Measurements from ENCODE around the gene DLEC1.

DLEC1 gene

DNA sequence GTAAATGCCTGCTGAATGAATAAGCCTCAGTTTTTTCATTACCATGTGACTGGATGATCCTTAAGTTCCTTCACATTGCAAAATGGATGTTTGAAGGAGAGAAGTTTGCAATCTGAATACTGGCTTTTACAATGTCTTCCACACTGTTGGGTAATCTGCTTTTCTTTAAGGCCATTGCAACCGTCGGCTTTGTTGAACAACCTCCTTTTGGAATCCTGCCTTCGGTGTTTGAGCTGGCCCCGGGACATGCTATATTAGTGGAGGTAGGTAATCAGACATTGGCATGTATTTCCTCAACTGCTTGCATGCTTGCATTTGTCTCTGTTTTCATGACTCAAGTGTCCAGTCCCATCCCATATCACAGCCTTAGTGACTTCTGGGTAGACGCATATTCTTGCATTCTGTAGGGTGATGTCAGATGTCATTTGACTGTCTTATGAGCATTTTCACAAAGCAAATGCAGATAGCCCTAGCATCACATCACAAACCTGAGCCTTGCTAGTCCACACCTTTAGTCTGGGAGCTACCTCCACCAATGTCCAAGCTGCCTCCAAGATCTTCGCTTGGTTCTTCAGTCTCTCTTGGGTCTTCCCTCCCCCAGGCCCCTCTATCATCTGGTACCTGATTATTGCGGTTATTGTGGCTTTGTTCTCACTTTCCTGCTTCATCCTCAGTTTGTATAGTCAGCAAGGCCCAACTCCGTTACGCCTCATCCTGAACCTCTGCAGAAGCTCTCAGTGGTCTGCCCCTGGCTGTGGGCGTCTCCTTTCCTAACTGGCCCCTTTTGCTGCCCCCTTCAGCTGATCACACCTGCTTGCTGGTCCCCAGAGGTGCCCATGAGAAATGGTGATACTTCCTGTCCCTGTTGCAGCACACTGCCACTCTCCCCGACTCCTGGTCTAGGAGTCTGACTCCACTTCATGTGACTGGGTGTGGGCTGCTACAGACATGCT lies 49.4 kb downstream of the DLEC1 start:
- no peak for DNase-seq

- no peak for DNase-seq
These were observed 50.2 kb downstream of the DLEC1 start for GRCh38 chr3:38089163-38089562.

GRCh38 chr3:38090453-38090852 lies 51.4 kb downstream of the DLEC1 start:
- no peak for DNase-seq

DNA sequence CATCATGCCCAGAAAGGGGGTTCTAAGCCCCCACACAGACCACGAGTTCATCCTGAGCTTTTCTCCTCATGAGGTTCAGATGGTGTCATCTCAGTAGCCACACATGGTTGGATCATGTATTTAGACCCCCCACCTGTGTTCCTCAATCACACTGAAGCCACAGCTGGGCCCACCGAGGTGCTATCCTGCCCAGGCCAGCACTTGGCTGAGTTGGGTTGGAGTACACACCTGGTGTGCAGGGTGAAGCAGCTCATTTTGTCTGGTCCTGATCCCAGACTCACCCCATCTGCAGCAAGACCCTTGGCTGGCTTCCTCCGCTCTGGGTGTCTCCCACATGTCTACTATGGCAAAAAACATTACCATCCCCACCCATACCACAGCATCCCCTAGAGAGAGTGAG lies 56.0 kb downstream of the DLEC1 start:
- no peak for DNase-seq

GRCh38 chr3:38095669-38096483 lies 56.9 kb downstream of the DLEC1 start:
- no peak for DNase-seq

DNA sequence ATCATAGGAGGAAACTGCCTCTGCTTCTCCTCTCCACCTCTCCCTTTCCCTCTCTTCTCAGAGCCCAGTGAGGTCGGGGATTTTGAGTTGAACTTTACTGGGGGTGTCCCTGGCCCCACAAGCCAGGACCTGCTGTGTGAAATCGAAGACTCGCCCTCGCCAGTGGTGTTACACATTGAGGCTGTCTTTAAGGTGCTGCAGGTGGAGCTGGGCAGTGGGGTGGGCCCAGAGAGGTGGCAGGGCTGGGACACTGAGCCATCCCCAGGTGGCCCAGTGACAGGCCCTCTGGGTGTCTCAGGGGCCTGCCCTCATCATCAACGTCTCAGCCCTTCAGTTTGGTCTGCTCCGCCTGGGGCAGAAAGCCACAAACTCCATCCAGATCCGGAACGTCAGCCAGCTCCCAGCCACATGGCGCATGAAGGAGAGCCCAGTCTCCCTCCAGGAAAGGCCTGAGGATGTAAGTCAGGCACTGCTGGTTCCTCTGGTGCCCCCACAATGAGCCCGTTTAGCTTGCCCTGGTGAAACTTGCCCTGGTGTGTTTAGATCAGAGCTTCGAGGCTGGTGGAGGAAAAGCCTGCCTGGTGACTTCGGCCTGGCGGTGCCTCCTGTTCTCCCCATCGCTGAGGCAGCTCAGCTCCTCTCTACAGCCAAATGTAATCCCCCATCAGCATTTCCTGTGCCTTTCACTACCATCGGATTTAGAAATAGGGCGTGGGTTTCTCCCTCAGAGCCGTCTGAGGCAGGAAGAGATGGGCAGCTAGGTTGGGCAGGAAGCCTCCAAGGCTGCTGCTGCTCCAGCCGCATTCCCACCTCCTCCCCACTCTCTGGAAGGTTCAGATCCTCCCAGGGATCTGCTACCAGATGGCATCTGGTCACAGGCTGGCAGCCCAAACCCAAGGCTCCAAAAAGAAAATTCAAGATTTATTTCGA lies 58.7 kb downstream of the DLEC1 start:
- DNase-seq = no peak

- DNase-seq = no peak
These were observed 59.3 kb downstream of the DLEC1 start for GRCh38 chr3:38098376-38098723.

- no peak for DNase-seq
These were observed 60.5 kb downstream of the DLEC1 start for GRCh38 chr3:38099518-38099917.

GRCh38 chr3:38100498-38100897 lies 61.5 kb downstream of the DLEC1 start:
- no peak for DNase-seq

DNA sequence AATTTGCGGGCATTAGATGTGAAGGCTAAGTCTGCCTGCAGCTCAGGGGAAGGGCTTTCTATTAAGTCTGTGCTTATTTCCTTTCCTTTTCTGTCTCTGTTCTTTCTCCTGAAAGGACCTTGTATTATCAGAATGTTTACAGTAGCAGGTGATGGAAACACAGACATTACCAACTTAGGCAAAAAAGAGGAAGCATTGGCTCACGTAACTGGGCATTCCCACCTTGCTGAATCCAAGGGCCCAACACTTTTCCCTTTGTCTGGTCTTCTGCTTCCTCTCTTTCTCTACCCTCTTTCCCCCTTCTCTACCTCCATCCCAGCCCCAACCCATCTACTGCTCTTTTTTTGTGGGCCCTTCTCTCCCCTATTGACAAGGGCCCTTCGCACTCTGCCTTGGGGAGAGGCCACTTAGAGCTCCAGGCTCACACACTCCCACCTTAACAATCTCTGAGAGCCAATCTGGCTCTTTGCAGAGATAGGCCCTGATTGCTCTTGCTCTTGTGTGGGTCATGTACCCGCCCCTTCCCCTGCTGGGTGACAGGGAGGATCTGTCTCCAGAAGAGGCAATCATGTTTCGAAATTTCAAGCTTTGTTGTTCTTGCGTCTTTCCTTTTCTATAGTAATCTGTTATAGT lies 62.9 kb downstream of the DLEC1 start:
- no peak for DNase-seq

GRCh38 chr3:38102444-38102814 lies 63.4 kb downstream of the DLEC1 start:
- DNase-seq = no peak

DNA sequence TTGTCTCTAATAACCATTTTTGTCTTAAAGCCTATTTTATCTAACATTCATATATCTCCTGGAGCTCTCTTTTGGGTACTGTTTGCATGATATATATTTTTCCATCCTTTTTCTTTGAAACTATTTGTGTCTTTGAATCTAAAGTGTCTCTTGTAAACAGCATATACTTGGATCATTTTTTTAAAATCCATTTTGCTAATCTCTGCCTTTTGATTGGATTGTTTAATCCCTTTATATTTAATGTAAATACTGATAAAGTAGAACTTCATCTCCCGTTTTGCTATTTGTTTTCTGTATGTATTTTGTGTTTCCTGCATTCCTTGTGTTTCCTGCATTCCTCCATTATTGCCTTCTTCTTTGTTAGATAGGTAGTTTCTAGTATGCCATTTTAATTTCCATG lies 66.5 kb downstream of the DLEC1 start:
- no peak for DNase-seq

GRCh38 chr3:38107911-38108648 lies 69.1 kb downstream of the DLEC1 start:
- DNase-seq = no peak

DNA sequence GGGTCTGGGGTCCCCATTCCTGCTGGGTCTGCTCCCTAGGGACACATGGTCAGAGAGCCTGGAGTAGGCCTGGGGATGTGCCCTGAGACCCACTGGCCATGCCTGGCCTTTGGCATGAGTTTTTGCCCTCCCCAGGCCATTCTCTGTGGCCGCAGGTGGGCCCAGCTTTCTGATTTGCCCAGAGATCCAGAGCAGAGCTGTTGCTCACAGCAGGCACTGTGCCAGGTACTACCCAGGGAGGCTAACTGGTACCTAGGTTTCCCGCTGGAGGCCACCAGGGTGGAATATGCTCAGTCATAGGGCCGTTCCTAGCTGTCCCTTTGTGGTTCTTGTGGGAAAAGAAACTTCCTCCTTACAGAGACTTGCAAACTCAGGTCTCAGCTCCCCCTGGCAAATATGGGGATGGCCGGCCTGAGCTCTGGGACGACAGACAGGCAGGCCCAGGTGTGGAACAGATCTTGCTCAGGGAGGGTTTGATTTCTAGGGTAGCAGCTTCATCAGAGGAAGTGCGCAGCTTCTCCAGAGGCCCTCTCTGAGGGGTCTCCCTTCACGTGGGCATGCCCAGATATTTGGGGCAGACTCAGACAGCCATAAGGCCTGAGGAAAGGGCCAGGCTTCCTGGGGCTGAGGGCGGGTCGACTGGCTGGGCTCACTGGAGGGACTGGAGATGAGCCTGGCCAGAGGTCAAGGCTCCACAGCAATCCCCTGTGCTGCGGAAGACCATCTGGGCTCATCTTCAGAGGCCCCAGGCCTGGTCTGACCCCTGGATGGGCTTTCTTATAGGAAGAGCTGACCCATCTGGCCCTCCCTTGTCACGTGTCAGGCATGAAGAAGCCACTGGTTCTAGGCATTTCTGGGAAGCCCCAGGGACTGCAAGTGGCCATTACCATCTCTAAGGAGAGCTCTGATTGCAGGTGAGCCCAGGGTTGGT lies 69.9 kb downstream of the DLEC1 start:
- no peak for DNase-seq

DNA sequence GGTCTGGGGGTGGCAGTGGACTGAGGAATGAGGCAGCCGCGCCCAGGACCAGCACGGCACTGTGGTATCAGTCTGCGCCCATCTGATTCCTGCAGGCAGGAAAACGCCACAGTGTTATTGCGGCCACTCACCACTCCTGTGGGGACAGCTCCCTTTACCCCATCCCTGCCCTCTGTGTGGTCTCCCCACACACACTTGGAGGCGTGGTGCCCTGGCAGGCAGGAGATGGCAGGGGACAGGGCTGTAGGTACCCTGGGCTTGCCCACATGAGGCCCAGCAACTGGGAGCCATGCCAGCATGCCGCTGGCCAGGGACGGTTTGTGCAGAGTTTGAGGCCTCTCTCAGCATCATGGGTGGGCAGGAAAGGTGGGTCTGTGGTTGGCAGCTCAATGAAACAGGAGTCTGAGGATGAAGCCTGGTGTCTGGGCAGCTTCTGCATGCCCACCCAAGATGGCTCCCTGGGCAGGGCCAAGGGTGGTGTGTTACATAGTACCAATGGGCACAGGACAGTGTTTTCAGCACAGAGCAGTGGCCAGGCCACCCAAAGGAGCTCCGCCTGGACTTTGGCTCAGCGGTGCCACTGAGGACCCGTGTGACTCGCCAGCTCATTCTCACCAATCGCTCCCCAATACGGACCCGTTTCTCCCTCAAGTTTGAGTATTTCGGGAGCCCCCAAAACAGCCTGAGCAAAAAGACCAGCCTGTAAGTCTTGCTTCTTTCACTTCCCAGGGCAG lies 70.7 kb downstream of the DLEC1 start:
- no peak for DNase-seq

DNA sequence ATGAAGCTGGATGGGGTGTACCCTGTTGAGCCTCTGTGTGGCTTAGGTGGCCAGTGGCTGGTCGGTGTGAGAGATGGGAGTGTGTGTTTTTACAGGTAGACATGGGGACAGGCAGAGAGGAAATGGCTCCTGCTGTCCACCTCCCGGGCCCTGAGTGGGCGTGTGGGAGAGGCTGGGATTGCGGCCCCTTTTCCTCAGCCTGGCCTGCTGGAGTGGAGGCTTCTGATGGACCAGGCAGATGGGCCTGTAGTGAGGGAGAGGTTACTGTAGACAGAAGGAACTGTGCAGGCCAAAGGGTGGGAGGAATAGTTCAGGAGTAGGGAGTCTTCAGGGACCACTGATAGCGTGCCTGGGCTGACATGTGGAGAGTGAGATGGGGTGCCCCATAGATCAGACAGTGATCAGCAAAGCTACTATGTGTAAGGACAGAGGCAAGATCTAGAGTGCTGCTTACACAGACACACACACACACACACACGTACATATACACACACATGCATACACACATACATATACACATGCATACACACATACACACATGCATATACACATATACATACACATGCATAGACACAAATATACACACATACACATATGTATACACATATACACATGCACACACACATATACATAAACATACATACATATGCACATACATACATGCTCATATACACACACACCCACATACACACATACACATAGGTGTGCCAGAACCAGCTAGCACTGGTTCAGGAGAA lies 71.5 kb downstream of the DLEC1 start:
- no peak for DNase-seq

- no peak for DNase-seq
These were observed 72.2 kb downstream of the DLEC1 start for GRCh38 chr3:38111201-38111600.

GRCh38 chr3:38111696-38112377 lies 72.8 kb downstream of the DLEC1 start:
- no peak for DNase-seq

DNA sequence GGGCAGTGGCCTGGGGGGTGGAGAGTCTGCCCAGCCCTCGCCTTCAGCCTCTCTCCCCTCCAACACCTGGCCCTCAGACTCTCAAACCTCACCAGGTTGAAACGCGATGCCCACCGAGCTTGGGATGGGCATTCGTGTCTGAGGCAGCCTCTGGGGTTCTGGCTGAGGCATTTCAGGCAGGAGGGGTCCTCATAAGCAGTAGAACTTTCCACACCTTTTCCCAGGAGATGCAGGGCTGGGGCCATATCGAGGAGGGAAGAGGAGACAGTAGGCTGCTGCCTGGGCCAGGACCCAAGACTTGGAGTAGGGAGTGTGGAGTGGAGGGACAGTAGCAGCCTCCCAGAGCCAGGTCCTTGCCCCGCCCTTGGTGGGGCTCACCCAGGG lies 73.4 kb downstream of the DLEC1 start:
- DNase-seq = no peak

All from NCI-H2107 (cell line).